ENCODE data around the gene SPG11. TPM values are rescaled to one million over a fixed set of nuclear protein-coding genes. Genes with fewer than 3 reads are reported as not detected.
A peak's percentile ranks its signal among the peaks of the same experiment; 100 is the strongest.
"Not testable (repeated sequence)": the region's sequence is repeated elsewhere in the genome, so short reads cannot be mapped to it uniquely, and the experiment has no call there.

Gene SPG11
- total and polyA plus RNA-seq, 2 donors from 2014 or later: 35.3 to 100 TPM

DNA sequence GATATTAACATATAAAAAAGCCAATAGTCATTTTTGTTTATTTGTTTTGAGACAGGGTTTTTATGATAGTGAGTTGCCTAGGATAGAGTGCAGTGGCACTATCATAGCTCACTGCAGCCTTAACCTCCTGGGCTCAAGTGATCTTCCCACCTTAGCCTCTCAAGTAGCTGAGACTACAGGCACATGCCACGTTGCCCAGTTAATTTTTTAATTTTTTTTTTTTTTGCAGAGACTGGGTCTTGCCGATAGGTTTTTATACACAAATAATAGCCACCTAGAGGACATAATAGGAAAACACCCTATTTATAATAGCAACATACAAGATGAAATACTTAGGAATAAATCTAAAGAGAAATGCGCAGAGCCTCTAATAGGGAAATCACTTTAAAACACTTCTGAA is 113.2 kb downstream of the SPG11 start:
- intact Hi-C loops (cut with DNase I): no loop called here
- H3K9ac ChIP-seq (ENCODE audit: low read length in 3 of 3): no peak overlapping the region
- no peak for FAIRE-seq
- H3K4me1 ChIP-seq (ENCODE audit: control insufficient read depth in 2 of 3, insufficient read depth in 2 of 3, low read depth in 1 of 3, low read length in 3 of 3): no peaks in the 10 kb centered on the region
- H3K4me3 ChIP-seq (ENCODE audit: low read length in 3 of 3): no peak overlapping the region
- H3K27ac ChIP-seq (ENCODE audit: low read depth in 2 of 2, low read length in 2 of 2): no peak overlapping the region
- H3K9me3 ChIP-seq (ENCODE audit: control insufficient read depth in 2 of 3, insufficient read depth in 1 of 3, low read length in 3 of 3): no peaks in the 10 kb centered on the region
- H3K36me3 ChIP-seq (ENCODE audit: control insufficient read depth in 2 of 3, insufficient read depth in 3 of 3, low read length in 3 of 3): peaks cover 0 to 8% (median 7%) of the 10 kb centered on the region in 3 donors
- TF ChIP-seq CTCF (IDR thresholded peaks at IDR 0.05; ENCODE audit: borderline replicate concordance, extremely low read depth, insufficient read depth): no peak
- H3K27me3 ChIP-seq (ENCODE audit: control insufficient read depth, insufficient read depth, low read length): no peaks in the 10 kb centered on the region
- DNase-seq: peak in 1 of 5 donors; percentile 19

- not testable (repeated sequence) for H3K27me3 ChIP-seq (ENCODE audit: control insufficient read depth, insufficient read depth, low read length); DNase-seq
Observed at GRCh38 chr15:44549152-44549551, 114.3 kb downstream of the SPG11 start.

DNA sequence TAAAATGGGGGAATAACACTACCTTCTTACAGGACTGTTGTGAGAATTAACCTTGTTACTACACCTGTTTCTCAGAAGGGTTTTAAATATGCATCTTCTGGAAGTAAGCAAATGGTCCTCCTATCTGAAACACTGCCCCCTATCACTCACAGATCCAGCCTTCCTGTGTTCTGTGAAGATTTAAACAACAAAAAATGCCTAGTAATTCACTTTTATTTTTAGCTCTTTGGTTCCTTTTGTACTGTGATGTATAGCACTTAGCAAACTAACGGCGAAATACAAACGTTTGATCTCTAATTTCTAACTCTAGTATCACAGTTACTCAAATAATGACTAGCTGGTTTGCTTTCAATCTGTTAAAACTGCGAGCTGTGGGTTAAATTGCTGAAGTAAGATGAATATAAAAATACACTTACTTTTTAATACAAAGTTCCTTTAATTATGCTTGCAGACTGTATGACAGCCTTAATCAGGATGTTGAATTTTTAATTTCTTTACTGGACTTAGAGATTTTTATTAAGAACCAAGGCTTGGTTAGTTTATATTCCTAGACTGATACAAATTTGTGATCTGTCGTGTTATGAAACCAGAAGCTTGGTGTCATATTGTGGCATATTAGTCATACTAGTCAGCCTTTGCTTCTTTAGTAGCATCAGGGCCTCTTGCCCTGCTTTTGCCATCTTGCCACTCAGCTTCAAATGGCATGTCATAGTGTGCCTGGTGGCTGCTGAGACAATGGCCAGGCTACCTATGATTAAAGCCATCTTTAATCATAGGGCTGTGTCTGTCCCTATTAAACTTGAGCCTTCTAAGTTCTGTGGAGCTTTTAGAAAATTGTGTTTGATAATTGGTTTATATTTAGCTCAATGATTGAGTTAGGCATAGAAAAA is 117.3 kb downstream of the SPG11 start:
- H3K27me3 ChIP-seq (ENCODE audit: control insufficient read depth, insufficient read depth, low read length): no peaks in the 10 kb centered on the region
- no peak overlapping the region for H3K4me3 ChIP-seq (ENCODE audit: low read length in 3 of 3)
- H3K9me3 ChIP-seq (ENCODE audit: control insufficient read depth in 2 of 3, insufficient read depth in 1 of 3, low read length in 3 of 3): no peaks in the 10 kb centered on the region
- H3K4me1 ChIP-seq (ENCODE audit: control insufficient read depth in 2 of 3, insufficient read depth in 2 of 3, low read depth in 1 of 3, low read length in 3 of 3): peaks cover 0 to 6% (median 3%) of the 10 kb centered on the region in 3 donors
- no peak overlapping the region for H3K9ac ChIP-seq (ENCODE audit: low read length in 3 of 3)
- H3K36me3 ChIP-seq (ENCODE audit: control insufficient read depth in 2 of 3, insufficient read depth in 3 of 3, low read length in 3 of 3): no peaks in the 10 kb centered on the region
- DNase-seq (peak in 1 of 5 donors; percentile 10), FAIRE-seq (no peak)
- intact Hi-C loops (cut with DNase I): no loop called here
- TF ChIP-seq CTCF (IDR thresholded peaks at IDR 0.05; ENCODE audit: borderline replicate concordance, extremely low read depth, insufficient read depth): peak; percentile 14
- H3K27ac ChIP-seq (ENCODE audit: low read depth in 2 of 2, low read length in 2 of 2): no peak overlapping the region

More at GRCh38 chr15:44549152-44549551, 114.3 kb downstream of the SPG11 start:
- intact Hi-C loops (cut with DNase I); H3K27ac ChIP-seq (ENCODE audit: low read depth in 2 of 2, low read length in 2 of 2); H3K9ac ChIP-seq (ENCODE audit: low read length in 3 of 3); H3K36me3 ChIP-seq (ENCODE audit: control insufficient read depth in 2 of 3, insufficient read depth in 3 of 3, low read length in 3 of 3); FAIRE-seq; H3K4me1 ChIP-seq (ENCODE audit: control insufficient read depth in 2 of 3, insufficient read depth in 2 of 3, low read depth in 1 of 3, low read length in 3 of 3); H3K9me3 ChIP-seq (ENCODE audit: control insufficient read depth in 2 of 3, insufficient read depth in 1 of 3, low read length in 3 of 3); H3K4me3 ChIP-seq (ENCODE audit: low read length in 3 of 3): not testable (repeated sequence)

DNA sequence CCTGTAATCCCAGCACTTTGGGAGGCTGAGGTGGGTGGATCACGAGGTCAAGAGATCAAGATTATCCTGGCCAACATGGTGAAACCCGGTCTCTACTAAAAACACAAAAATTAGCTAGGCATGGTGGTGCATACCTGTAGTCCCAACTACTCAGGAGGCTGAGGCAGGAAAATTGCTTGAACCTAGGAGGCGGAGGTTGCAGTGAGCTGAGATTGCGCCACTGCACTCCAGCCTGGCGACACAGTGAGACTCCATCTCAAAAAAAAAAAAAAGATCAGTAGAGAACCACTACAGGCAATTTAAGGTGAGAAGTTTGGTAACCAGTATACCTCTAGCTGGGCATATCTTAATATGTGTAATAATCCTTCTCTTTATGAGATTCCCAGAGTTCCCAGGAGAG is 118.7 kb downstream of the SPG11 start:
- H3K36me3 ChIP-seq (ENCODE audit: control insufficient read depth in 2 of 3, insufficient read depth in 3 of 3, low read length in 3 of 3); H3K9me3 ChIP-seq (ENCODE audit: control insufficient read depth in 2 of 3, insufficient read depth in 1 of 3, low read length in 3 of 3); H3K9ac ChIP-seq (ENCODE audit: low read length in 3 of 3); FAIRE-seq; H3K4me1 ChIP-seq (ENCODE audit: control insufficient read depth in 2 of 3, insufficient read depth in 2 of 3, low read depth in 1 of 3, low read length in 3 of 3); DNase-seq; H3K27ac ChIP-seq (ENCODE audit: low read depth in 2 of 2, low read length in 2 of 2); H3K4me3 ChIP-seq (ENCODE audit: low read length in 3 of 3); intact Hi-C loops (cut with DNase I); H3K27me3 ChIP-seq (ENCODE audit: control insufficient read depth, insufficient read depth, low read length): not testable (repeated sequence)
